OCI-LY7 (cell line): ENCODE measurements around the gene NR5A1. TPM values are rescaled to one million over a fixed set of nuclear protein-coding genes. Genes with fewer than 3 reads are reported as not detected.

Experiments used
- BruUV-seq: library from RNA; stranded (reverse); fragments of 400-500 nt; replicated peaks from 2 replicates; lab custom pipeline; 2021; lab: Mats Ljungman, UMichigan
- CTCF ChIA-PET: fragments of 300-600 bp; sonication (Branson Sonifier 250); formaldehyde crosslinking; loops from one replicate; lab custom pipeline; 2022; ENCODE audit warnings: antibody characterized with exemption; ENCODE audit not compliant: unreplicated experiment; lab: Charles Lee
- POLR2A ChIA-PET: fragments of 300-600 bp; sonication (Branson Sonifier 250); formaldehyde crosslinking; loops from one replicate; lab custom pipeline; 2022; ENCODE audit warnings: antibody characterized with exemption; lab: Charles Lee
- DNase-seq: peaks from one replicate; pipeline ENCODE4 v3.0.0-alpha.2; 2015; ENCODE audit warnings: low spot score
- H2AFZ ChIP-seq: fragments of 200-600 bp; sonication (generic), shearing (Covaris generic); 2 replicates; pipeline ENCODE4 v1.6.1; 2014; ENCODE audit warnings: mild to moderate bottlenecking, antibody characterized with exemption, low read length, moderate library complexity
- H3K27ac ChIP-seq: fragments of 200-600 bp; sonication (generic); 2 replicates; pipeline ENCODE4 v1.5.1; 2014; ENCODE audit warnings: mixed run types, low read depth, mild to moderate bottlenecking, moderate library complexity, low read length, inconsistent platforms; ENCODE audit not compliant: poor library complexity, severe bottlenecking
- H3K36me3 ChIP-seq: fragments of 200-600 bp; sonication (generic); 2 replicates; pipeline ENCODE4 v1.6.1; 2014; ENCODE audit warnings: mild to moderate bottlenecking, antibody characterized with exemption, low read length, moderate library complexity, mixed read lengths; ENCODE audit not compliant: insufficient read depth
- H3K4me1 ChIP-seq: fragments of 200-600 bp; sonication (generic); 2 replicates; pipeline ENCODE4 v1.5.1; 2014; ENCODE audit warnings: mild to moderate bottlenecking, low read length; ENCODE audit not compliant: insufficient read depth, poor library complexity, severe bottlenecking
- H3K4me2 ChIP-seq: fragments of 200-600 bp; sonication (generic); 2 replicates; pipeline ENCODE4 v1.6.1; 2014; ENCODE audit warnings: mild to moderate bottlenecking, low read length
- H3K4me3 ChIP-seq: fragments of 200-600 bp; sonication (generic); 2 replicates; pipeline ENCODE4 v1.5.1; 2014; ENCODE audit warnings: mild to moderate bottlenecking, low read depth, low read length; ENCODE audit not compliant: poor library complexity, severe bottlenecking
- H3K79me2 ChIP-seq: fragments of 200-600 bp; sonication (generic); 2 replicates; pipeline ENCODE4 v1.6.1; 2016; ENCODE audit warnings: low read depth, mild to moderate bottlenecking, low read length, moderate library complexity, mixed read lengths; ENCODE audit not compliant: insufficient read depth
- H3K9me2 ChIP-seq: fragments of 200-600 bp; sonication (generic); 2 replicates; pipeline ENCODE4 v1.6.1; 2016; ENCODE audit warnings: mild to moderate bottlenecking, low read length, mixed read lengths; ENCODE audit not compliant: insufficient read depth
- H3K9me3 ChIP-seq: fragments of 200-600 bp; sonication (generic); 2 replicates; pipeline ENCODE4 v1.6.1; 2014; ENCODE audit warnings: mild to moderate bottlenecking, mixed run types, low read length, mixed read lengths
- H4K20me1 ChIP-seq: fragments of 200-600 bp; sonication (generic); 2 replicates; pipeline ENCODE4 v1.6.1; 2014; ENCODE audit warnings: mild to moderate bottlenecking, antibody characterized with exemption, low read length, moderate library complexity, mixed read lengths; ENCODE audit not compliant: insufficient read depth
- EZH2phosphoT487 ChIP-seq: fragments of 200-600 bp; sonication (generic); IDR thresholded peaks from 2 replicates; pipeline ENCODE4 v1.6.1; 2018; ENCODE audit warnings: low read depth, borderline replicate concordance, mild to moderate bottlenecking, mixed run types, antibody characterized with exemption, low read length, moderate library complexity, mixed read lengths
- intact Hi-C: fragments of 100-400 bp; cut with micrococcal nuclease; formaldehyde crosslinking; loops from one replicate; pipeline ENCODE4 v1.10.0; 2022; ENCODE audit not compliant: unreplicated experiment
- total RNA-seq, 2 experiments: library from RNA; depleted of rRNA in 1 of 2; stranded (reverse); fragments of >200 nt in 1 of 2; shearing (Covaris generic) in 1 of 2; gene quantifications; 2 replicates each; pipeline ENCODE4 v1.2.3, GENCODE V29; 2014 to 2022
- TF ChIP-seq, protein P1 (sequence below): fragments of 200-600 bp; sonication (generic); conservative IDR thresholded peaks from 2 replicates; pipeline ENCODE4 v1.5.1; 2014; ENCODE audit warnings: mild to moderate bottlenecking, antibody characterized with exemption, low read length, moderate library complexity, mixed read lengths

NR5A1 gene
- total RNA-seq, 2 experiments from 2014 or later = not detected

GRCh38 chr9:124440786-124441185 is 66.4 kb downstream of the NR5A1 start:
- no TSS peak for BruUV-seq
- no peaks in the 10 kb centered on the region for H3K36me3 ChIP-seq
- no peak overlapping the region for H3K4me2 ChIP-seq
- CTCF ChIA-PET = no interaction called here
- H2AFZ ChIP-seq = no peak overlapping the region
- H3K27ac ChIP-seq = no peak overlapping the region
- no peaks in the 10 kb centered on the region for H3K9me2 ChIP-seq
- no peaks in the 10 kb centered on the region for H3K9me3 ChIP-seq
- no peak overlapping the region for H3K4me3 ChIP-seq
- TF ChIP-seq, protein P1, sequence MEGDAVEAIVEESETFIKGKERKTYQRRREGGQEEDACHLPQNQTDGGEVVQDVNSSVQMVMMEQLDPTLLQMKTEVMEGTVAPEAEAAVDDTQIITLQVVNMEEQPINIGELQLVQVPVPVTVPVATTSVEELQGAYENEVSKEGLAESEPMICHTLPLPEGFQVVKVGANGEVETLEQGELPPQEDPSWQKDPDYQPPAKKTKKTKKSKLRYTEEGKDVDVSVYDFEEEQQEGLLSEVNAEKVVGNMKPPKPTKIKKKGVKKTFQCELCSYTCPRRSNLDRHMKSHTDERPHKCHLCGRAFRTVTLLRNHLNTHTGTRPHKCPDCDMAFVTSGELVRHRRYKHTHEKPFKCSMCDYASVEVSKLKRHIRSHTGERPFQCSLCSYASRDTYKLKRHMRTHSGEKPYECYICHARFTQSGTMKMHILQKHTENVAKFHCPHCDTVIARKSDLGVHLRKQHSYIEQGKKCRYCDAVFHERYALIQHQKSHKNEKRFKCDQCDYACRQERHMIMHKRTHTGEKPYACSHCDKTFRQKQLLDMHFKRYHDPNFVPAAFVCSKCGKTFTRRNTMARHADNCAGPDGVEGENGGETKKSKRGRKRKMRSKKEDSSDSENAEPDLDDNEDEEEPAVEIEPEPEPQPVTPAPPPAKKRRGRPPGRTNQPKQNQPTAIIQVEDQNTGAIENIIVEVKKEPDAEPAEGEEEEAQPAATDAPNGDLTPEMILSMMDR = no peak
- no peak for TF ChIP-seq EZH2phosphoT487
- no peaks in the 10 kb centered on the region for H3K79me2 ChIP-seq
- intact Hi-C loops = no loop called here
- no peaks in the 10 kb centered on the region for H3K4me1 ChIP-seq
- POLR2A ChIA-PET = no interaction called here
- no peak for DNase-seq
- no peaks in the 10 kb centered on the region for H4K20me1 ChIP-seq

GRCh38 chr9:124439686-124440243 is 67.4 kb downstream of the NR5A1 start:
- Histone ChIP-seq H3K9me3 (no peaks in the 10 kb centered on the region), H2AFZ (no peak overlapping the region), H3K9me2 (no peaks in the 10 kb centered on the region), H3K36me3 (no peaks in the 10 kb centered on the region), H3K4me1 (no peaks in the 10 kb centered on the region), H3K4me2 (no peak overlapping the region), H3K4me3 (no peak overlapping the region), H4K20me1 (no peaks in the 10 kb centered on the region), H3K27ac (no peak overlapping the region), H3K79me2 (no peaks in the 10 kb centered on the region)
- ChIA-PET CTCF (no interaction called here), POLR2A (interaction anchor here (0.6 to 1.0 kb wide), 2 partner anchors 10 to 84 kb away, joined by 3 to 6 read pairs; no protein-coding TSS in a partner anchor)
- BruUV-seq = no TSS peak
- intact Hi-C loops = no loop called here
- DNase-seq = no peak
- TF ChIP-seq EZH2phosphoT487 = no peak
- TF ChIP-seq, protein P1 = no peak

DNA sequence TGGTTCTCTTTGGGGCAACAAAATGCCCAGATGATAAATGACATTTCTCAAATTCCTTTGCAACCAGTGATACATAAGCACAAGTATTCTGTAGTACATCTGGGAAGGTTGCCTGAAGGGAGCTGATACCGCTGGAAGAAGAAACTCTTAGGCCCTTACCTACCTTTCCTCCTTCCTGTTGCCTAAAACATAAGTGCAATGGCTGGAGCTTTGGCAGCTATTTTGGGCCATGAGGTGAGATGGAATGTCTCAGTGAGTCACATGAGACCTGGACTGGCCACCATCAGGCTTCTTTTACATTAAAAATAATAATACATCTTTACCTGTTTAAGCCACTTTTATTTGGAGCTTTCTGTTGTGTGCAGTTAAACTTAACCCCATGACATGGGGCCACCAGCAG is 68.1 kb downstream of the NR5A1 start:
- no peaks in the 10 kb centered on the region for H4K20me1 ChIP-seq
- CTCF ChIA-PET = no interaction called here
- intact Hi-C loops = no loop called here
- no peaks in the 10 kb centered on the region for H3K9me3 ChIP-seq
- DNase-seq = no peak
- no peak for TF ChIP-seq EZH2phosphoT487
- TF ChIP-seq, protein P1 = no peak
- H3K27ac ChIP-seq = no peak overlapping the region
- no peak overlapping the region for H3K4me2 ChIP-seq
- H3K4me1 ChIP-seq = no peaks in the 10 kb centered on the region
- no peak overlapping the region for H3K4me3 ChIP-seq
- H3K9me2 ChIP-seq = no peaks in the 10 kb centered on the region
- no peaks in the 10 kb centered on the region for H3K79me2 ChIP-seq
- no peaks in the 10 kb centered on the region for H3K36me3 ChIP-seq
- H2AFZ ChIP-seq = no peak overlapping the region
- POLR2A ChIA-PET = interaction anchor here (0.6 to 1.0 kb wide), 2 partner anchors 9 to 85 kb away, joined by 3 to 6 read pairs; no protein-coding TSS in a partner anchor
- no TSS peak for BruUV-seq
